Peyer's patch (tissue), 4 donors: ENCODE results near the gene GABBR2. TPM values are rescaled to one million over a fixed set of nuclear protein-coding genes. Genes with fewer than 3 reads are reported as not detected.

Experiments used
- DNase-seq, 3 donors: peaks; one replicate each; pipeline ENCODE4 v3.0.0-alpha.2; 2017 to 2019
- H3K27ac ChIP-seq, 4 donors: fragments of 200-600 bp; sonication (generic); one replicate each; pipeline ENCODE4 v1.5.1; 2016 to 2019
- H3K27me3 ChIP-seq, 2 donors: fragments of 200-600 bp; sonication (generic); one replicate each; pipeline ENCODE4 v1.5.1; 2019
- H3K36me3 ChIP-seq, 3 donors: fragments of 200-600 bp; sonication (generic); one replicate each; pipeline ENCODE4 v1.5.1; 2016 to 2019
- H3K4me1 ChIP-seq, 4 donors: fragments of 200-600 bp; sonication (generic); one replicate each; pipeline ENCODE4 v1.5.1; 2016 to 2019
- H3K4me3 ChIP-seq, 4 donors: fragments of 200-600 bp; sonication (generic); 1 replicate in 3 of 4; 2 replicates in 1 of 4; pipeline ENCODE4 v1.5.1; 2016 to 2019; ENCODE audit warnings: mild to moderate bottlenecking in 1 of 4
- H3K9me3 ChIP-seq, 4 donors: fragments of 200-600 bp; sonication (generic); one replicate each; pipeline ENCODE4 v1.5.1; 2016 to 2019; ENCODE audit warnings: mild to moderate bottlenecking in 1 of 4
- POLR2A ChIP-seq, 2 donors: fragments of 450-650 bp; IDR thresholded peaks; one replicate each; pipeline ENCODE4 v1.5.1; 2017; ENCODE audit warnings: antibody characterized with exemption in 2 of 2, mild to moderate bottlenecking in 2 of 2, moderate library complexity in 2 of 2
- total RNA-seq, 4 donors: library from RNA; depleted of rRNA; stranded (reverse); fragments of >200 nt; gene quantifications; one replicate each; pipeline ENCODE4 v1.1.0, GENCODE V29; 2016
- TF ChIP-seq, protein P1 (sequence below), 6 experiments: fragments of 450-650 bp in 4 of 6; fragments of 200-600 bp in 2 of 6; sonication (generic) in 1 of 6; IDR thresholded peaks; one replicate each; pipeline ENCODE4 v1.5.1; 2017 to 2019; ENCODE audit warnings: antibody characterized with exemption in 6 of 6, mild to moderate bottlenecking in 3 of 6, moderate library complexity in 1 of 6

GABBR2 gene
- total RNA-seq, 4 donors from 2014 or later: not detected

DNA sequence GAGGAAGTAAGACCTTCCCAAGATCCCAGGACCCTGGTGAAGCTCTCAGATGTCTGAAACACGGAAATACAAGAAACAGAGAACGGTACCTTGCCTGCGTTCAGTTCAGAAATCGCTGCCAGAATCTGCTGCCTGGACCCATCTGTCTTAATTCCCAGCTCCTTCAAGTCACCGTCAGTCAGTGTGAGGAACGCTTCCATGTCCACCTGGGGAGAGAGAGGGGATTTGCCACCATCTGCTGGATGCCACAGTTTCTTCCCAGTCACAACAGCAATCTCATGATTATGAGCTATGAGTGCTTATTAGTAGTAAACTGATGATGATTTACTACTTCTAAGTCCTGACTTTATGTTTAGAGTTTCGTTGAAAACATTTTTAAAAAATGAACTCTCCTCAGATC lies 36.7 kb upstream of the GABBR2 start:
- no peak for DNase-seq
- no peaks in the 10 kb centered on the region for H3K4me1 ChIP-seq
- no peak overlapping the region for H3K4me3 ChIP-seq
- TF ChIP-seq, protein P1, sequence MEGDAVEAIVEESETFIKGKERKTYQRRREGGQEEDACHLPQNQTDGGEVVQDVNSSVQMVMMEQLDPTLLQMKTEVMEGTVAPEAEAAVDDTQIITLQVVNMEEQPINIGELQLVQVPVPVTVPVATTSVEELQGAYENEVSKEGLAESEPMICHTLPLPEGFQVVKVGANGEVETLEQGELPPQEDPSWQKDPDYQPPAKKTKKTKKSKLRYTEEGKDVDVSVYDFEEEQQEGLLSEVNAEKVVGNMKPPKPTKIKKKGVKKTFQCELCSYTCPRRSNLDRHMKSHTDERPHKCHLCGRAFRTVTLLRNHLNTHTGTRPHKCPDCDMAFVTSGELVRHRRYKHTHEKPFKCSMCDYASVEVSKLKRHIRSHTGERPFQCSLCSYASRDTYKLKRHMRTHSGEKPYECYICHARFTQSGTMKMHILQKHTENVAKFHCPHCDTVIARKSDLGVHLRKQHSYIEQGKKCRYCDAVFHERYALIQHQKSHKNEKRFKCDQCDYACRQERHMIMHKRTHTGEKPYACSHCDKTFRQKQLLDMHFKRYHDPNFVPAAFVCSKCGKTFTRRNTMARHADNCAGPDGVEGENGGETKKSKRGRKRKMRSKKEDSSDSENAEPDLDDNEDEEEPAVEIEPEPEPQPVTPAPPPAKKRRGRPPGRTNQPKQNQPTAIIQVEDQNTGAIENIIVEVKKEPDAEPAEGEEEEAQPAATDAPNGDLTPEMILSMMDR (IDR thresholded peaks at IDR 0.05): no peak
- no peak for TF ChIP-seq POLR2A (IDR thresholded peaks at IDR 0.05)
- no peak overlapping the region for H3K27ac ChIP-seq
- H3K9me3 ChIP-seq: no peaks in the 10 kb centered on the region
- peaks cover 0 to 34% (median 0%) of the 10 kb centered on the region in 3 donors for H3K36me3 ChIP-seq
- H3K27me3 ChIP-seq: no peaks in the 10 kb centered on the region

DNA sequence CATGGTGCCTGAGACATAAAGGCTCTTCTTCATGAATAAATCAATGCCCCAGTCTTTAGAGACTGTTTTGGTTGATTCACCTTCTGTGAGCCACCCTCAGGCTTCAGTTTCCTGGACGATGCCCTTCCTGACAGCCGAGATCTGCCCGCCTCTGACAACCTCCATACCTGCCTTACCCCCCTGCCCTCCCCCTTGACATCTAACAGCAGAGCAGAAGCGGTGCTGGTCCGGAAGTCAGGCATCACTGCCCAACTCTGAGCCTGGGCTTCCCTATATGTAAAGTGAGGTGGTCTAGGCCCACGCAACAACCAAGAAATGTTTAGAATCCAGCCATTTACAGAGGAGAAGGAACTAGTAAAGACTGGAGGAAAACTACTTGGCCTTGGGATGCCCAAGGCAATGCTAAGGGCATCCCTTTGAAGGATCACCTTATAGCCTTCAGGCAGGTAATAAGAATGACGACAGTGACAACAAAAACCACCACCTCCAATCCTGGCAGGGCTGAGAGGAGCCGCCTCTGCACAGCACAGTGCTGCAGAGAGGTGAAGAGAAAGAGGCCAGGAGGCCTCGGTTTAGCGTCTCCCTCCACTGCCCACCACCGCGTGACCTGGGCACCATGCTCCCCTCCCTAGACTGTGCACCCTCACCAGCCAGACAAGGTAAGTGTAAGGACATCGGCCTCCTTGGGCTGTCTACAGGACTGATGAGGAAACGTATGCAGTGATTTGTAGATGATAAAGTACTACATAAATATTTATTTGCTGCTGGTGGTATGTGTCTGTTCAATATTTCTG lies 35.3 kb upstream of the GABBR2 start:
- Histone ChIP-seq H3K9me3 (no peaks in the 10 kb centered on the region), H3K4me3 (no peak overlapping the region), H3K27me3 (no peaks in the 10 kb centered on the region), H3K27ac (no peak overlapping the region), H3K4me1 (no peaks in the 10 kb centered on the region), H3K36me3 (peaks cover 0 to 19% (median 0%) of the 10 kb centered on the region in 3 donors)
- TF ChIP-seq, protein P1 (IDR thresholded peaks at IDR 0.05): no peak
- TF ChIP-seq POLR2A (IDR thresholded peaks at IDR 0.05): no peak
- DNase-seq: peak in 1 of 3 donors; percentile 31

DNA sequence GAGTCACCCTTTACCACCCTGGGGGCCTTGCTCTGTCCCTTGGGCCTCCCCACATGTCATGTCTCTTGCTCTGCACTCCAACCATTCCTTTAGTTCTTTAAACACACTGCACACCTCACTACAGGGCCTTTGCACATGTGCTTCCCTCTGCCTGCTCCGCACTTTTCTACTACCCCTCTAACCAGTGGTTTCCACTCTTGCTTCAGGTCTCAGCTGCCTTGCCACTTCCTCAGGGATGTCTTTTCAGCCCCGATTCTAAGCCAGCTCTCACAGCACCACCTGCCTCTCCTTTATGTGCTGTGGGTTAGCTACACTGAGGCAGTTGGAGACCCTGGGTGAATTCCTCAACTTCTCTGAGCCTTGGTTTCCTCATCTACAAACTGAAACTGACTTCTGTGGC lies 34.6 kb upstream of the GABBR2 start:
- H3K4me3 ChIP-seq: no peak overlapping the region
- DNase-seq: no peak
- no peaks in the 10 kb centered on the region for H3K9me3 ChIP-seq
- peaks cover 0 to 14% (median 0%) of the 10 kb centered on the region in 3 donors for H3K36me3 ChIP-seq
- H3K27me3 ChIP-seq: no peaks in the 10 kb centered on the region
- no peaks in the 10 kb centered on the region for H3K4me1 ChIP-seq
- no peak for TF ChIP-seq POLR2A (IDR thresholded peaks at IDR 0.05)
- TF ChIP-seq, protein P1 (IDR thresholded peaks at IDR 0.05): no peak
- H3K27ac ChIP-seq: no peak overlapping the region

DNA sequence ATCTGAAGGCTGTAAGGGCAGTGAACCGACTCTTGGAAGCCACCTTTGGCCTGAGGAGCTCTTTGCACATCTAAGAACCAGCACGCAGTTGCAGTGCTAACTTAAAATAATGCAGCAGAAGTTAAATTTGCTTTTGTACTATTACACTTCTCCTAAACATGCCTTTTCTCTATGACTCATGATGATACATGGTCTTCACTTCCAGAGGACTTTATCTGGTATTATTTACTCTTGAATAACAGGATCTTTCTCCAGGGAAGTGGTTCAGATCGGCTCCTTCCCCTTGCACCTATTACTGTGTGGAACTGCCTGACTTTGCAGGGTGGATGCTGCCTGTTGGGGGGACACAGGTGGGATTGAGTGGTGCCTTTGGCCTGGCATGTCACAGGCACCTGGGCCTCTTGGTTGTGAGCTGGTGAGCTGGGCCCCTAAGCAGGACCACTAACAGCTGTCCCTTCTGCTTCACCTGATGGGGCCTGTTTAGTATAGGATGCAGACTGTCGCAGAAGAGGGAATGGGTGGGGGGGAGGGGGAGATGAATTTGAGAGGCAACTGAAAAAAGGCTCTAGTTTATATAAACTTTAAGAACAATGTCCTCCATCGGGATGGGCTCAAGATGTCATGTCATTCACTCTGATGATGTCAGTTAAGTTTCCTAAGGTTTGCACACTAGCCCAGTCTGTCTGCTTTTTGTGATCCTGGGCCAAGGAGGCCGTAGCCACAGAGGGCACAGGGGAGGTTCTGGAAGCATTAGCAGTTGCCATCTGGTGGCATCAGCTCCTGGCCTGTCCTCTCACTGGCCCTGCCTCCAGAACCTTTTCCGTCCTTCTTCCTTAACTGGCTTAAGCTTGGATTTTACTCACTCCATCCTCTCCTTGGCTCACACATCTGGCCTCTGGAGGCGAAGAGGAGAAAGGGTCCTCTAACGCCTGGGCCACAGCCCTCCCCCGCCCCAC lies 33.9 kb upstream of the GABBR2 start:
- Histone ChIP-seq H3K36me3 (peaks cover 0 to 14% (median 0%) of the 10 kb centered on the region in 3 donors), H3K27ac (no peak overlapping the region), H3K27me3 (no peaks in the 10 kb centered on the region), H3K9me3 (no peaks in the 10 kb centered on the region), H3K4me3 (no peak overlapping the region), H3K4me1 (no peaks in the 10 kb centered on the region)
- no peak for DNase-seq
- TF ChIP-seq, protein P1 (IDR thresholded peaks at IDR 0.05): no peak
- no peak for TF ChIP-seq POLR2A (IDR thresholded peaks at IDR 0.05)

DNA sequence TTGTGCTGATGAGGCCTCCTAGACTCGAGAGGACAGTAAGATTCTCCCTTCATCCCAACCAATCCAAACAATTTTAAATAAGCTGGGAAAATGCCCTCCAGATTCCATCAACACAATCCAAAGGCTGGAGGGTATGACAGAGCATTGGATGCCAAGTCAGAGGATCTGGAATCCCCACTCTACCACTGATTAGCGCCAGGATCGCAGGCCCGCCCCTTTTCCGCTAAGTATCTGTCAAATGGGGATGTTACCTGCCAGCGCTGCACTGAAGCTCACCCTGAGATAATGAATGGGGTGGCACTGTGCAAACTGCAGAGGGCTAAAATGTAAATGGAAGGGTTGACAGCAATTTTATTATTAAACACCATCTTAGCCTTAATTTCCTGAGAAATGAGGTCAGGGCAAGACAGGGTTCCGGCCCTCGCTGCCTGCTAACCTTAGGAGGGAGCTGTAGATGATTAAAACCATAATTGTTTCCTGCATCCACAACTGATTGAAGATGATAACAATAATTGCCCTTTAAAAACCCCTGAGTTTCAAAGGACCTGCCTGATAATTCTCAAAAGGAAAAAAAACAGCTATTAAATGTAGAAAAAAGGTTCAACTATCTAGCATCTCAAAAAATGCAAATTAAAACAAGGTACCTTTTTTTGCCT lies 31.6 kb upstream of the GABBR2 start:
- Histone ChIP-seq H3K4me1 (no peaks in the 10 kb centered on the region), H3K9me3 (no peaks in the 10 kb centered on the region), H3K36me3 (peaks cover 0 to 21% (median 0%) of the 10 kb centered on the region in 3 donors), H3K4me3 (no peak overlapping the region), H3K27me3 (no peaks in the 10 kb centered on the region), H3K27ac (no peak overlapping the region)
- no peak for DNase-seq
- TF ChIP-seq, protein P1 (IDR thresholded peaks at IDR 0.05): no peak
- no peak for TF ChIP-seq POLR2A (IDR thresholded peaks at IDR 0.05)
